ENCODE results near the gene NOLC1.

The NOLC1 gene

GRCh38 chr10:102122450-102122849 is 29.7 kb upstream of the NOLC1 start:
- DNase-seq: no peak

- no peak for DNase-seq
Observed at GRCh38 chr10:102123223-102123622, 29.0 kb upstream of the NOLC1 start.

- DNase-seq: no peak
Observed at GRCh38 chr10:102131286-102132170, 20.7 kb upstream of the NOLC1 start.

DNA sequence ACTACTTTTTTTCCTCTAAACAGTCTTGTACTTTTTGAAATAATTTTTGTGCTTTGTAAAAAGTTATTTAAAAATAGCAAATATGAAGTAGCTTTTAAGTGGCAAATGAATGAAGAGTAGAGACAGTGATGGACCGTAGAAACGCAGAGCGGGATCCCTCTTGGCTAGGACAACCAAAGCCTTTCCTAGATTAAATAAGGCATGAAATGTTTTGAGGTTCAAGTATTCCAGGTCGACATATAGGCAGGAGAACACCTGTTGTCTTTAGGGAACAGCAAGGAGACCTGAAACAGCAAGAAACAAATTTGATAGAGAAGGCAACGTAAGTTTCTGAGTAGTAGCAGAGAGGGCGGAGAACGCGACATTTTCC is 20.0 kb upstream of the NOLC1 start:
- DNase-seq: no peak

GRCh38 chr10:102132563-102133372 is 19.4 kb upstream of the NOLC1 start, which contains the start of gene PPRC1:
PPRC1 (plus strand) TSS chr10:102133040; CDS start chr10:102133069, 29 bp downstream.
- DNase-seq: peak; percentile 99

GRCh38 chr10:102133373-102134195 is 18.6 kb upstream of the NOLC1 start:
- DNase-seq: peak; percentile 85

DNA sequence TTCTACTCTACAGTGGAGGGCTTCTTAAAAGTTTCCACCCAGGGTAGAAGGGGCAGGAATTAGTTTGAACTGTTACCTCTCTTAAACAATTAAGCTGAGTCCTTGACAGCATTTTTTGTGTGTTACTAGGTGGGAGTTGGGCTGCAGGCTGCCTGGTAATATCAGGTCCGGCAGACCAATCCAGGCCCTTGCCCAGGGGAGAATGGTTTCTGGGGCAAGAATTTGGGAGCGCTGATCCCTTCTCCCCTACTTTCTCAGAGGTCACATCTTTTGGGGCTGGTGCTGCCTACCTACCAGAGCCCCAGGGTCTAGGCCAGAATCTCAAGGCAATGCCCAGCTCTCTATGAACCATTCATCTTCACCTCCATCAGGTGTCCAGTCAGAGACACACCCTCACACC is 17.8 kb upstream of the NOLC1 start:
- DNase-seq: no peak

GRCh38 chr10:102135956-102136526 is 16.1 kb upstream of the NOLC1 start:
- no peak for DNase-seq

DNA sequence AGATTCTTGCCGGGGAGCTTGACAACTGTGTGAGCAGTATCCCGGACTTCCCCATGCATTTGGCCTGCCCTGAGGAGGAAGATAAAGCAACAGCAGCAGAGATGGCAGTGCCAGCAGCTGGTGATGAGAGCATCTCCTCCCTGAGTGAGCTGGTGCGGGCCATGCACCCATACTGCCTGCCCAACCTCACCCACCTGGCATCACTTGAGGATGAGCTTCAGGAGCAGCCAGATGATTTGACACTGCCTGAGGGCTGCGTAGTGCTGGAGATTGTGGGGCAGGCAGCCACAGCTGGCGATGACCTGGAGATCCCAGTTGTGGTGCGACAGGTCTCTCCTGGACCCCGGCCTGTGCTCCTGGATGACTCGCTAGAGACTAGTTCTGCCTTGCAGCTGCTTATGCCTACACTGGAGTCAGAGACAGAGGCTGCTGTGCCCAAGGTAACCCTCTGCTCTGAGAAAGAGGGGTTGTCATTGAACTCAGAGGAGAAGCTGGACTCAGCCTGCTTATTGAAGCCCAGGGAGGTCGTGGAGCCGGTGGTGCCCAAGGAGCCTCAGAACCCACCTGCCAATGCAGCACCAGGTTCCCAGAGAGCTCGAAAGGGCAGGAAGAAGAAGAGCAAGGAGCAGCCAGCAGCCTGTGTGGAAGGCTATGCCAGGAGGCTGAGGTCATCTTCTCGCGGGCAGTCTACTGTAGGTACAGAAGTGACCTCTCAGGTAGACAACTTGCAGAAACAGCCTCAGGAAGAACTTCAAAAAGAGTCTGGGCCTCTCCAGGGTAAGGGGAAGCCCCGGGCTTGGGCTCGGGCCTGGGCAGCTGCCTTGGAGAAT is 12.7 kb upstream of the NOLC1 start:
- DNase-seq: no peak

GRCh38 chr10:102140218-102140617 is 12.0 kb upstream of the NOLC1 start:
- DNase-seq: no peak

- DNase-seq: no peak
Observed at GRCh38 chr10:102140913-102141540, 11.2 kb upstream of the NOLC1 start.

- no peak for DNase-seq
Observed at GRCh38 chr10:102141583-102142107, 10.5 kb upstream of the NOLC1 start.

DNA sequence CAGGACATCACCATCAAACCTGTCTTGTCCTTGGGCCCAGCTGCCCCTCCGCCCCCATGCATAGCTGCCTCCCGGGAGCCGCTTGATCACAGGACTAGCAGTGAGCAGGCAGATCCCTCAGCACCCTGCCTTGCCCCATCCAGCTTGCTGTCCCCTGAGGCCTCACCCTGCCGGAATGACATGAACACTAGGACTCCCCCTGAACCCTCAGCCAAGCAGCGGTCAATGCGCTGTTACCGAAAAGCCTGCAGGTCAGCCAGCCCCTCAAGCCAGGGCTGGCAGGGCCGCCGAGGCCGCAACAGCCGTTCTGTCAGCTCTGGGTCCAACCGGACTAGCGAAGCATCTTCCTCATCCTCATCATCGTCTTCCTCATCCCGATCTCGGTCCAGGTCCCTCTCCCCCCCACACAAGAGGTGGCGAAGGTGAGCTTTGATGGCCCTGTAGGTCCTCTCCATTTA is 5.2 kb upstream of the NOLC1 start:
- no peak for DNase-seq

DNA sequence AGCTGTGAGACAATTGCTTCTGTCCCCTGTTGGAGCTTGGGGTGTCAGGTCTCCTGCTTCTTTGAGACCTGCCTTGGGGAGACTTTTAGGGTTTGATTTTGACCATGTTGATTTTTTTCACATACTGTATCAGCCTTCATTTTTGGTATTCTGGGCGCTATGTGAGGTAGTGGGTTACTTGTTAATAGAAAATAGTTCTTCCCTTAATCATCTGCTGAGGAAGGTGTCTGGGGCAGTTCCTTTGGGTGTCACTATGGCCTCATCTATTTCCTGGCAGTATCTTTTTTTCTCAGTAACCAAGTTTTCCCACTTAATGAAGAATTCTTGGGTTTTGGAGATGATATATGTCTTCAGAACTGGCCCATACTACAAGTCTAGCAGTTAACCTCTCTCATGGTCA is 4.6 kb upstream of the NOLC1 start:
- no peak for DNase-seq

GRCh38 chr10:102148275-102148674 is 3.9 kb upstream of the NOLC1 start:
- DNase-seq: no peak

- DNase-seq: no peak
Observed at GRCh38 chr10:102150970-102151773, 1.0 kb upstream of the NOLC1 start.

- peak; percentile 82 for DNase-seq
Observed at GRCh38 chr10:102152545-102152890, 329 bp downstream of the NOLC1 start.

DNA sequence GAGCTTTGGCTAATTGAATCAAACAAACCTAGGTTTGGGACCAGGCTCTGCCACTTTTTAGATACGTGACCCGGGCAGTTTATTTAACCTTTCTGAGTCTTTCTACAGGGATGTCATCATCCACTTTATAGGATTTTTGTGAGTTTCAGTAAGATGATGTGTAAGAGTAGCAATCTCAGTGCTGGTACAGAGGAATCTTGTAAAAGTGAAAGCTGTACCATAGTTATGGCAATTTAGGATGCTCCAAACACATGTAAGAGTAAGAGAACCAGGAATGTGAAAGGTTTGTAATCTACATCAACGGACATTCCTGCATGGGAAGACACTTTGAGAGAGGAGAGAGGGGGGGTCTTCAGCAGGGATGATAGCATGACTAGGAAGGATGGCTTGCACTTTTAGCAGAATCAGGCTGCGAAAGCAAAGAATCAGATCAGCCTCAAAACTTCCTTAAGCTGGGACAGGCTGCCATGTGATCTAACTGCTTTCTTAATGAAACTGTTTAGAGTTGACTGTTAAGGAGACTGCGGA is 968 bp downstream of the NOLC1 start:
- DNase-seq: no peak

- no peak for DNase-seq
Observed at GRCh38 chr10:102154466-102155116, 2.4 kb downstream of the NOLC1 start.

All from activated effector memory CD4-positive, alpha-beta T cell treated with anti-CD3 and anti-CD28 coated beads, Interleukin-2, amount 50 U/mL, for 16 hours (primary cell).